Type B pancreatic cell (in vitro differentiated cells): ENCODE data around the gene CORO2A. TPM values are rescaled to one million over a fixed set of nuclear protein-coding genes. Genes with fewer than 3 reads are reported as not detected.

Experiments used
- DNase-seq: peaks from one replicate; pipeline ENCODE4 v3.0.0; 2021; ENCODE audit warnings: mixed read lengths; ENCODE audit not compliant: unreplicated experiment; ENCODE audit errors: extremely low spot score
- H3K27ac Mint-ChIP-seq: 2 replicates; pipeline ENCODE4 v1.8.0; 2021; ENCODE audit warnings: mild to moderate bottlenecking, mixed read lengths
- H3K27me3 Mint-ChIP-seq: 2 replicates; pipeline ENCODE4 v1.8.0; 2021; ENCODE audit warnings: mixed read lengths
- H3K36me3 Mint-ChIP-seq: 2 replicates; pipeline ENCODE4 v1.8.0; 2021; ENCODE audit warnings: mixed read lengths
- H3K4me1 Mint-ChIP-seq: one replicate; pipeline ENCODE4 v1.8.0; 2021; ENCODE audit warnings: mixed read lengths; ENCODE audit not compliant: unreplicated experiment
- H3K4me3 Mint-ChIP-seq: 2 replicates; pipeline ENCODE4 v1.8.0; 2021; ENCODE audit warnings: mild to moderate bottlenecking, mixed read lengths
- H3K9me3 Mint-ChIP-seq: 2 replicates; pipeline ENCODE4 v1.8.0; 2021; ENCODE audit warnings: mixed read lengths
- CTCF ChIP-seq: fragments of 200-600 bp; sonication (generic); conservative IDR thresholded peaks from 2 replicates; pipeline ENCODE4 v1.5.0; 2021; ENCODE audit warnings: antibody characterized with exemption, mild to moderate bottlenecking
- total RNA-seq: library from RNA; stranded (reverse); gene quantifications from 2 replicates; pipeline ENCODE4 v1.2.1, GENCODE V29; 2021; ENCODE audit warnings: low replicate concordance

The CORO2A gene
- total RNA-seq, 1 donor from 2014 or later = 9.9 TPM

- peaks cover 3% of the 10 kb centered on the region for H3K36me3 Mint-ChIP-seq
- no peak for DNase-seq
- H3K9me3 Mint-ChIP-seq = no peaks in the 10 kb centered on the region
- no peak overlapping the region for H3K4me3 Mint-ChIP-seq
- peaks cover 15% of the 10 kb centered on the region for H3K4me1 Mint-ChIP-seq
- no peaks in the 10 kb centered on the region for H3K27me3 Mint-ChIP-seq
- peak overlapping the region; percentile 58 for H3K27ac Mint-ChIP-seq
- no peak for TF ChIP-seq CTCF
Measured at GRCh38 chr9:98230304-98230703, 37.9 kb upstream of the CORO2A start.

- Mint-ChIP-seq H3K4me3 (no peak overlapping the region), H3K36me3 (peaks cover 3% of the 10 kb centered on the region), H3K4me1 (peaks cover 15% of the 10 kb centered on the region), H3K27me3 (no peaks in the 10 kb centered on the region), H3K9me3 (no peaks in the 10 kb centered on the region), H3K27ac (peak overlapping the region; percentile 58)
- TF ChIP-seq CTCF = no peak
- no peak for DNase-seq
Measured at GRCh38 chr9:98229620-98230019, 37.2 kb upstream of the CORO2A start.

- TF ChIP-seq CTCF = no peak
- no peaks in the 10 kb centered on the region for H3K9me3 Mint-ChIP-seq
- H3K36me3 Mint-ChIP-seq = peaks cover 3% of the 10 kb centered on the region
- H3K4me3 Mint-ChIP-seq = no peak overlapping the region
- peak overlapping the region; percentile 58 for H3K27ac Mint-ChIP-seq
- H3K4me1 Mint-ChIP-seq = peaks cover 15% of the 10 kb centered on the region
- no peak for DNase-seq
- no peaks in the 10 kb centered on the region for H3K27me3 Mint-ChIP-seq
Measured at GRCh38 chr9:98229090-98229395, 36.6 kb upstream of the CORO2A start.

- no peaks in the 10 kb centered on the region for H3K9me3 Mint-ChIP-seq
- peaks cover 3% of the 10 kb centered on the region for H3K36me3 Mint-ChIP-seq
- H3K4me3 Mint-ChIP-seq = peak overlapping the region; percentile 12
- no peaks in the 10 kb centered on the region for H3K27me3 Mint-ChIP-seq
- peak overlapping the region; percentile 66 for H3K27ac Mint-ChIP-seq
- H3K4me1 Mint-ChIP-seq = peaks cover 15% of the 10 kb centered on the region
- no peak for DNase-seq
- TF ChIP-seq CTCF = no peak
Measured at GRCh38 chr9:98228392-98229089, 36.1 kb upstream of the CORO2A start.

- no peak overlapping the region for H3K4me3 Mint-ChIP-seq
- no peak for DNase-seq
- H3K27ac Mint-ChIP-seq = peak overlapping the region; percentile 66
- no peaks in the 10 kb centered on the region for H3K27me3 Mint-ChIP-seq
- no peak for TF ChIP-seq CTCF
- H3K4me1 Mint-ChIP-seq = peaks cover 19% of the 10 kb centered on the region
- peaks cover 7% of the 10 kb centered on the region for H3K36me3 Mint-ChIP-seq
- H3K9me3 Mint-ChIP-seq = no peaks in the 10 kb centered on the region
Measured at GRCh38 chr9:98227883-98228282, 35.4 kb upstream of the CORO2A start.
